ENCODE data around the gene CXCL14. TPM values are rescaled to one million over a fixed set of nuclear protein-coding genes. Genes with fewer than 3 reads are reported as not detected.
A peak's percentile ranks its signal among the peaks of the same experiment; 100 is the strongest.

Gene CXCL14
- total RNA-seq, 4 donors from 2014 or later = 0.42 to 4.0 (median 2.6) TPM

- peaks cover 0 to 13% (median 10%) of the 10 kb centered on the region in 4 donors for H3K4me1 ChIP-seq
- WGBS = 70% methylated on average over 6 of the region's 6 CpGs
- H3K36me3 ChIP-seq = no peaks in the 10 kb centered on the region
- H3K27me3 ChIP-seq = peaks cover 0 to 75% (median 5%) of the 10 kb centered on the region in 4 donors
- TF ChIP-seq EP300 (IDR thresholded peaks at IDR 0.05) (no peak), POLR2AphosphoS5 (IDR thresholded peaks at IDR 0.05) (no peak), POLR2A (IDR thresholded peaks at IDR 0.05; ENCODE audit: low read depth) (no peak), CTCF (IDR thresholded peaks at IDR 0.05) (no peak)
- DNase-seq (ENCODE audit: extremely low spot score) = no peak
- H3K4me3 ChIP-seq = no peak overlapping the region
- no peaks in the 10 kb centered on the region for H3K9me3 ChIP-seq
- intact Hi-C loops (cut with DNase I) = no loop called here
- H3K27ac ChIP-seq (replicated peaks in 1 of 4) = no peak overlapping the region
These were observed 3.4 kb upstream of the CXCL14 start for GRCh38 chr5:135582099-135582781.

GRCh38 chr5:135578305-135578684 is 496 bp downstream of the CXCL14 start:
- Histone ChIP-seq H3K9me3 (no peaks in the 10 kb centered on the region), H3K4me3 (peak overlapping the region; percentile 5 to 40 (median 20)), H3K36me3 (no peaks in the 10 kb centered on the region), H3K27me3 (peaks cover 0 to 89% (median 5%) of the 10 kb centered on the region in 4 donors), H3K4me1 (peaks cover 0 to 13% (median 10%) of the 10 kb centered on the region in 4 donors), H3K27ac (replicated peaks in 1 of 4) (no peak overlapping the region)
- DNase-seq (ENCODE audit: extremely low spot score) = no peak
- TF ChIP-seq EP300 (IDR thresholded peaks at IDR 0.05) = no peak
- no peak for TF ChIP-seq POLR2AphosphoS5 (IDR thresholded peaks at IDR 0.05)
- TF ChIP-seq CTCF (IDR thresholded peaks at IDR 0.05) = no peak
- no peak for TF ChIP-seq POLR2A (IDR thresholded peaks at IDR 0.05; ENCODE audit: low read depth)
- intact Hi-C loops (cut with DNase I) = no loop called here
- 11% methylated on average over 16 of the region's 21 CpGs for WGBS

GRCh38 chr5:135577421-135577820 is 1.4 kb downstream of the CXCL14 start:
- no peaks in the 10 kb centered on the region for H3K9me3 ChIP-seq
- no peak for DNase-seq (ENCODE audit: extremely low spot score)
- H3K4me3 ChIP-seq = no peak overlapping the region
- 62% methylated on average over 7 of the region's 8 CpGs for WGBS
- intact Hi-C loops (cut with DNase I) = no loop called here
- no peaks in the 10 kb centered on the region for H3K36me3 ChIP-seq
- TF ChIP-seq POLR2AphosphoS5 (IDR thresholded peaks at IDR 0.05) = no peak
- TF ChIP-seq CTCF (IDR thresholded peaks at IDR 0.05) = no peak
- no peak for TF ChIP-seq POLR2A (IDR thresholded peaks at IDR 0.05; ENCODE audit: low read depth)
- no peak for TF ChIP-seq EP300 (IDR thresholded peaks at IDR 0.05)
- peaks cover 0 to 13% (median 10%) of the 10 kb centered on the region in 4 donors for H3K4me1 ChIP-seq
- peaks cover 0 to 87% (median 5%) of the 10 kb centered on the region in 4 donors for H3K27me3 ChIP-seq
- no peak overlapping the region for H3K27ac ChIP-seq (replicated peaks in 1 of 4)

- H3K4me1 ChIP-seq = peaks cover 0 to 13% (median 10%) of the 10 kb centered on the region in 4 donors
- H3K4me3 ChIP-seq = no peak overlapping the region
- TF ChIP-seq POLR2A (IDR thresholded peaks at IDR 0.05; ENCODE audit: low read depth) (no peak), CTCF (IDR thresholded peaks at IDR 0.05) (no peak), EP300 (IDR thresholded peaks at IDR 0.05) (no peak), POLR2AphosphoS5 (IDR thresholded peaks at IDR 0.05) (no peak)
- peaks cover 0 to 83% (median 5%) of the 10 kb centered on the region in 4 donors for H3K27me3 ChIP-seq
- intact Hi-C loops (cut with DNase I) = no loop called here
- H3K36me3 ChIP-seq = no peaks in the 10 kb centered on the region
- WGBS = 66% methylated on average over 6 of the region's 6 CpGs
- H3K27ac ChIP-seq (replicated peaks in 1 of 4) = no peak overlapping the region
- DNase-seq (ENCODE audit: extremely low spot score) = no peak
- no peaks in the 10 kb centered on the region for H3K9me3 ChIP-seq
These were observed 2.7 kb downstream of the CXCL14 start for GRCh38 chr5:135576075-135576599.
